PFSK-1 (cell line): ENCODE results near the gene RND3.

ENCODE experiments used
- FOXP2 ChIP-seq: optimal IDR thresholded peaks from 2 replicates; pipeline ENCODE3; 2011; ENCODE audit warnings: borderline replicate concordance, control low read depth, inconsistent platforms; ENCODE audit not compliant: insufficient read depth; ENCODE audit errors: extremely low read length, extremely low read depth
- POLR2AphosphoS5 ChIP-seq: IDR thresholded peaks from 2 replicates; pipeline ENCODE4 v1.6.1; 2012; ENCODE audit warnings: low read depth, mild to moderate bottlenecking, control low read depth, low read length, moderate library complexity
- SIN3A ChIP-seq: IDR thresholded peaks from 2 replicates; pipeline ENCODE4 v1.6.1; 2012; ENCODE audit warnings: mild to moderate bottlenecking, low read length, moderate library complexity, borderline replicate concordance; ENCODE audit not compliant: insufficient read depth
- TAF1 ChIP-seq: IDR thresholded peaks from 2 replicates; pipeline ENCODE4 v1.6.1; 2012; ENCODE audit warnings: low read length, control low read depth, borderline replicate concordance; ENCODE audit not compliant: insufficient read depth
- TF ChIP-seq, protein P1 (sequence below), 2 experiments: IDR thresholded peaks; 2 replicates each; pipeline versions ENCODE4 v1.6.1 to v1.8.0; 2011 to 2012; ENCODE audit warnings: low read depth in 2 of 2, low read length in 2 of 2, control low read depth in 1 of 2, inconsistent platforms in 1 of 2, mild to moderate bottlenecking in 1 of 2, moderate library complexity in 1 of 2; ENCODE audit not compliant: insufficient read depth in 1 of 2

RND3 gene

DNA sequence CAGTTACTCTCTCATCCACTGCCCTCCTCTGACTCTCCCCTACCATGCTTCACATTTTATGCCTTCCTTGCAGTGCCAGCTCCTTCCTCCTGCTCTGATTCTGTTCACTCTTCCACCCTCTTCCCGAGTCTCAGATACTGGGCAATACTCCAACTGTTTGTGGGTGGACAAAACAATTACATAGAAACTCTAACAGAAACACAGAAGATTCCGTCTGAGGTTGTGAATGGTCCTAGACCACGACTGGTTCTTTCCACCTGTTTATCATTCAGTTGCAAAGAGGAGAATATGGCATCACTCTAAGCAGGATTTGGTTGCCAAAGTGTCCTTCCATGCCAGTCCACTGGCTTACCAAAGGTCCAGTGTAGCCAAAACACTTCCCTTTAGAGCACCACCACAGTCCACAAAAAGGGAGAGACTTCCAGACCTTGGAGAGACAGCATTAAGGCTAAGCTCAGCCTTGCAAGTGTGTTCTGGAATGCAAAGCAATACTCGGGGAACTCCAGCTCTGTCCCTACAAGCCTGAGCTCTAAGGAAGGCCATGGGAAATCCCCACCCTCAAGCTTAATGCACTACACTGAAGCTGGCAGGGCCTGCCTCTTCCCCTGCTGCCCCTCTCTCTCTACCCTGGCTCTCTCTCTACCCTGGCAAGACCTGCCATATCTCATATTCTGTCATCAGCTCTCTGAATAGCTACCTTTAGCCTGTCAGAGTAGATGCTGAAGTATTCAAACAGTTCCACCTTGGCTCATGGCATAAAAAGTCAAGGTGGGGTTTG, 33.6 kb upstream of the RND3 start:
- TF ChIP-seq TAF1 (no peak), POLR2AphosphoS5 (no peak), SIN3A (no peak), FOXP2 (no peak)
- TF ChIP-seq, protein P1, sequence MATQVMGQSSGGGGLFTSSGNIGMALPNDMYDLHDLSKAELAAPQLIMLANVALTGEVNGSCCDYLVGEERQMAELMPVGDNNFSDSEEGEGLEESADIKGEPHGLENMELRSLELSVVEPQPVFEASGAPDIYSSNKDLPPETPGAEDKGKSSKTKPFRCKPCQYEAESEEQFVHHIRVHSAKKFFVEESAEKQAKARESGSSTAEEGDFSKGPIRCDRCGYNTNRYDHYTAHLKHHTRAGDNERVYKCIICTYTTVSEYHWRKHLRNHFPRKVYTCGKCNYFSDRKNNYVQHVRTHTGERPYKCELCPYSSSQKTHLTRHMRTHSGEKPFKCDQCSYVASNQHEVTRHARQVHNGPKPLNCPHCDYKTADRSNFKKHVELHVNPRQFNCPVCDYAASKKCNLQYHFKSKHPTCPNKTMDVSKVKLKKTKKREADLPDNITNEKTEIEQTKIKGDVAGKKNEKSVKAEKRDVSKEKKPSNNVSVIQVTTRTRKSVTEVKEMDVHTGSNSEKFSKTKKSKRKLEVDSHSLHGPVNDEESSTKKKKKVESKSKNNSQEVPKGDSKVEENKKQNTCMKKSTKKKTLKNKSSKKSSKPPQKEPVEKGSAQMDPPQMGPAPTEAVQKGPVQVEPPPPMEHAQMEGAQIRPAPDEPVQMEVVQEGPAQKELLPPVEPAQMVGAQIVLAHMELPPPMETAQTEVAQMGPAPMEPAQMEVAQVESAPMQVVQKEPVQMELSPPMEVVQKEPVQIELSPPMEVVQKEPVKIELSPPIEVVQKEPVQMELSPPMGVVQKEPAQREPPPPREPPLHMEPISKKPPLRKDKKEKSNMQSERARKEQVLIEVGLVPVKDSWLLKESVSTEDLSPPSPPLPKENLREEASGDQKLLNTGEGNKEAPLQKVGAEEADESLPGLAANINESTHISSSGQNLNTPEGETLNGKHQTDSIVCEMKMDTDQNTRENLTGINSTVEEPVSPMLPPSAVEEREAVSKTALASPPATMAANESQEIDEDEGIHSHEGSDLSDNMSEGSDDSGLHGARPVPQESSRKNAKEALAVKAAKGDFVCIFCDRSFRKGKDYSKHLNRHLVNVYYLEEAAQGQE (IDR thresholded peaks at IDR 0.05; ENCODE audit: insufficient read depth in 1 of 2, low read depth in 2 of 2, low read length in 2 of 2) = no peak

DNA sequence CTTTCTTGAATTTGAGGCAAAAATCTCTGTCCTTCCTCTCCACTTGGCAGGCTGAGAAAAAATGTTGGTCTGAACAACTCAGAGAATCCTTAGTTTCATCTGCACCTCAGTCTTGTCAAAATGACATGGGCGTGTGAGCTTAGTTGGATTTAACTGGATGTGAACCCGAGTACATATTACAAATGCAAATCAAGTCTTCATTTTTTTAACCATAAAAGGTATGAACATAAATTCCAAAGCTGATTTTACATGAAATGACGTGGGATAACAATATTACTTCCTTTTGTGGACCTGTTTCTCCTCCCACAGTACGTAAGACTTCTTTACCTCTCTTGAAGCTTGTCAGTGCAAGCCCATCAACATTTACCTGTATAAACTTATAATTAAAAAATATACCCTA, 32.6 kb upstream of the RND3 start:
- TF ChIP-seq FOXP2 = no peak
- no peak for TF ChIP-seq SIN3A
- TF ChIP-seq POLR2AphosphoS5 = no peak
- TF ChIP-seq, protein P1 (IDR thresholded peaks at IDR 0.05; ENCODE audit: insufficient read depth in 1 of 2, low read depth in 2 of 2, low read length in 2 of 2) = no peak
- no peak for TF ChIP-seq TAF1

DNA sequence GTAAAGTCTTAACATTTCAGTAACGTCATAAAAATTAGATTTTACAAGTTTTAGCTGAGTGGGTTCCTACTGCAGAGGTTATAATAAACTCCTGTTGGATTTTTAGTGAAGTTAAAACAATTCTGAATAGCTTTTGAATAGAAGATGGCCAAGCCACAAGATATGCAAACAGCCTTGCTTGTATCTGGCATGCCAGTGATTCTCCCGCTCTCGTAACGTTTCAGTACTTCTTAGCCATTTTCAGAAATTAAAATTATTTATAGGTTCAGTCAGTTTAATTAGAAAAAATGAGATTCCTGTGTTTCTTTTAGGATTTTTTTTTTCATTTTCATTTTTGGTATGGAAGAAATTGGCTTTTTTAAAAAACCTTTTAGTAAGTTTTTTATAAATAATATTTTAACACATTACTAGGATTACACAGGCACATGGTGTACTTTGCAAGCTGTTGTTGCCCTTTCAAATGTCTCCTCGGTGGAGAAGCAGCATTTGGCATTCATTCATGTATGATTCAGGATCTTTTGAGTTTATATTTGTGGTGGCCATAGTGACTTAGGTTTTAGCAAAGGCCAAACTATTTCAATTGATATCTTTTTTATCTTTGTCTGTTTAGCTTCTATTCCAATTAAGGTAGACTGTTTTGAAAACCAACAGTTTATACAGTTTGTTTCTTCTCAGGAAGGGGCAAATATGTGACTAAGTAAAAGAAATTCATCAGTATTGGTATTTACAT, 30.6 kb upstream of the RND3 start:
- TF ChIP-seq, protein P1 (IDR thresholded peaks at IDR 0.05; ENCODE audit: insufficient read depth in 1 of 2, low read depth in 2 of 2, low read length in 2 of 2) = no peak
- TF ChIP-seq POLR2AphosphoS5 (no peak), TAF1 (no peak), FOXP2 (no peak), SIN3A (no peak)

DNA sequence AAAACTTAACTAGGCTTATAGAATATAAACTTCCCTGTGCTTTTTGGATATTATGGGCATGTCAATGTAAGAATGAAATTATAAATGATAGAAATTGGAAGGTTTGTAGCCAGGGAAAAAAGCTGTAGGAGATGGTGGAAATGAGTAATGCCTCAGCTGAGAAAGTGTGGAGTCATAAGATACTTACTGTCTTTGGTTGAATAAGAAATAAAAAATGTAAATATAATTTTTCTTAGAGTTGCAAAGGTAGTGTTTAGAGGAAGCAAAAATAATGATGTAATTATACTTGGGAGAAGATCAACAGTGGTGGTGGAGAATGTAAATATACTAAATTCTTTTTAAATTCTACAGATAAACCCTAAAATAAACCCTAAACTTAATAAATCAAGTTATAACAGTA, 26.2 kb upstream of the RND3 start:
- TF ChIP-seq, protein P1 (IDR thresholded peaks at IDR 0.05; ENCODE audit: insufficient read depth in 1 of 2, low read depth in 2 of 2, low read length in 2 of 2) = no peak
- TF ChIP-seq SIN3A = no peak
- no peak for TF ChIP-seq POLR2AphosphoS5
- TF ChIP-seq FOXP2 = no peak
- no peak for TF ChIP-seq TAF1
